GM12891 (cell line): ENCODE data around the gene TBC1D8.

Source experiments
- PAX5 ChIP-seq: IDR thresholded peaks from 2 replicates; pipeline ENCODE4 v1.6.1; 2011; ENCODE audit warnings: low read length, moderate library complexity, mild to moderate bottlenecking; ENCODE audit not compliant: insufficient read depth, severe bottlenecking
- POLR2AphosphoS5 ChIP-seq: IDR thresholded peaks from 2 replicates; pipeline ENCODE4 v1.6.1; 2011; ENCODE audit warnings: low read depth, low read length, control low read depth
- TAF1 ChIP-seq: IDR thresholded peaks from 2 replicates; pipeline ENCODE4 v1.6.1; 2011; ENCODE audit warnings: low read depth, low read length, control low read depth

GRCh38 chr2:101096619-101097142 lies 54.5 kb downstream of the TBC1D8 start:
- TF ChIP-seq PAX5 = no peak
- TF ChIP-seq POLR2AphosphoS5 = no peak
- no peak for TF ChIP-seq TAF1
